ENCODE measurements around the gene TRIM47. TPM values are rescaled to one million over a fixed set of nuclear protein-coding genes. Genes with fewer than 3 reads are reported as not detected.

TRIM47 gene
- total and polyA plus RNA-seq, 2 of the 13 experiments (the other 11 are each of a cell fraction or from before 2014, with no cell fraction given) = 33.5 to 82.0 TPM

DNA sequence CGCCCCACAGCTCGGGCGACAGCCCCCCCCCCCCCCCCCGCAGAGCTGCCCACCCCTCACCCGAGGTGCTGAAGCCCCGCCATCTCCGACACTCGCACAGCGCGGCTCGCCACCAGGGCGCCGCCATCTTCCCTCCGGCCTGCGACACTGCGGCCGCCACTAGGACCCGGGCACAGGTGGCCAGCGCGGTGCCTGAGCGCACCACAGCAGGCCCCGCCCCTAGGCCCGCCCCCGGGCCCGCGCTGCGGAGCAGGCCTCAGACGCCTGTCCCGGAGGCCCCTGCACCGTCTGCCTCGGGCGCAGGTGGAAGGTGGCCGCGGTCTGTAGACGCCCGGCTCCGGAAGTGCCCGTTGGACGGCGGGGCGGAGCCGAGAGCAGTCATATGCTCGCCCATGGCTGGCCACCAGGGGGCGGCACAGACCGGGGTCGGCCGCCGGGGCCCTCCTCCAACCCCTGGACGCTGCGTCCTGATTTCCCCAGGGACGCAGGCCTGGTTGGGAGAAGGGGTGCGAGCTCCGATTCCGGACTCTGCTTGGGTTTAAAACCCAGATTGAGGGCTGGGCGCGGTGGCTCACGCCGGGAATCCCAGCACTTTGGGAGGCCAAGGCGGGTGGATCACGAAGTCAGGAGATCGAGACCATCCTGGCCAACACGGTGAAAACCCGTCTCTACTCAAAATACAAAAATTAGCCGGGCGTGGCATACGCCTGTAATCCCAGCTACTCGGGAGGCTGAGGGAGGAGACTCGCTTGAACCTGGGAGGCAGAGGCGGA, 26.6 kb upstream of the TRIM47 start, which contains the start of gene MRPL38 (continued):
- no peak; the same call in 1 of the 2 replicates for TF ChIP-seq NCOR1 (IDR thresholded peaks at IDR 0.05; ENCODE audit: borderline replicate concordance, low read length)
- no peak for TF ChIP-seq ZNF737 (CRISPR knock-in tag; IDR thresholded peaks at IDR 0.05; ENCODE audit: borderline replicate concordance)
- peak; percentile 96; the same call in 1 of the 2 replicates for TF ChIP-seq SMAD3 (CRISPR knock-in tag; IDR thresholded peaks at IDR 0.05)
- no peak; the same call in 1 of the 2 replicates for TF ChIP-seq HNRNPUL1 (IDR thresholded peaks at IDR 0.05; ENCODE audit: low read depth, low read length)
- TF ChIP-seq SP4 (CRISPR knock-in tag; IDR thresholded peaks at IDR 0.05) = peak; percentile 97
- no peak for TF ChIP-seq TRIM24 (CRISPR knock-in tag; IDR thresholded peaks at IDR 0.05)
- TF ChIP-seq, protein P1, sequence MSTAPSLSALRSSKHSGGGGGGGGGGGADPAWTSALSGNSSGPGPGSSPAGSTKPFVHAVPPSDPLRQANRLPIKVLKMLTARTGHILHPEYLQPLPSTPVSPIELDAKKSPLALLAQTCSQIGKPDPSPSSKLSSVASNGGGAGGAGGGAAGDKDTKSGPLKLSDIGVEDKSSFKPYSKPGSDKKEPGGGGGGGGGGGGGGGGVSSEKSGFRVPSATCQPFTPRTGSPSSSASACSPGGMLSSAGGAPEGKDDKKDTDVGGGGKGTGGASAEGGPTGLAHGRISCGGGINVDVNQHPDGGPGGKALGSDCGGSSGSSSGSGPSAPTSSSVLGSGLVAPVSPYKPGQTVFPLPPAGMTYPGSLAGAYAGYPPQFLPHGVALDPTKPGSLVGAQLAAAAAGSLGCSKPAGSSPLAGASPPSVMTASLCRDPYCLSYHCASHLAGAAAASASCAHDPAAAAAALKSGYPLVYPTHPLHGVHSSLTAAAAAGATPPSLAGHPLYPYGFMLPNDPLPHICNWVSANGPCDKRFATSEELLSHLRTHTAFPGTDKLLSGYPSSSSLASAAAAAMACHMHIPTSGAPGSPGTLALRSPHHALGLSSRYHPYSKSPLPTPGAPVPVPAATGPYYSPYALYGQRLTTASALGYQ (CRISPR knock-in tag; IDR thresholded peaks at IDR 0.05) = peak; percentile 93; the same call in 1 of the 2 replicates
- TF ChIP-seq ZNF768 (CRISPR knock-in tag; IDR thresholded peaks at IDR 0.05) = no peak; the same call in none of the 2 replicates
- no peak for TF ChIP-seq JUNB (CRISPR knock-in tag; IDR thresholded peaks at IDR 0.05; ENCODE audit: borderline replicate concordance)
- peak; percentile 94 for TF ChIP-seq KLF11 (CRISPR knock-in tag; IDR thresholded peaks at IDR 0.05)
- TF ChIP-seq, protein P2, sequence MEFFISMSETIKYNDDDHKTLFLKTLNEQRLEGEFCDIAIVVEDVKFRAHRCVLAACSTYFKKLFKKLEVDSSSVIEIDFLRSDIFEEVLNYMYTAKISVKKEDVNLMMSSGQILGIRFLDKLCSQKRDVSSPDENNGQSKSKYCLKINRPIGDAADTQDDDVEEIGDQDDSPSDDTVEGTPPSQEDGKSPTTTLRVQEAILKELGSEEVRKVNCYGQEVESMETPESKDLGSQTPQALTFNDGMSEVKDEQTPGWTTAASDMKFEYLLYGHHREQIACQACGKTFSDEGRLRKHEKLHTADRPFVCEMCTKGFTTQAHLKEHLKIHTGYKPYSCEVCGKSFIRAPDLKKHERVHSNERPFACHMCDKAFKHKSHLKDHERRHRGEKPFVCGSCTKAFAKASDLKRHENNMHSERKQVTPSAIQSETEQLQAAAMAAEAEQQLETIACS (CRISPR knock-in tag; IDR thresholded peaks at IDR 0.05) = peak; percentile 63
- TF ChIP-seq, protein P3, sequence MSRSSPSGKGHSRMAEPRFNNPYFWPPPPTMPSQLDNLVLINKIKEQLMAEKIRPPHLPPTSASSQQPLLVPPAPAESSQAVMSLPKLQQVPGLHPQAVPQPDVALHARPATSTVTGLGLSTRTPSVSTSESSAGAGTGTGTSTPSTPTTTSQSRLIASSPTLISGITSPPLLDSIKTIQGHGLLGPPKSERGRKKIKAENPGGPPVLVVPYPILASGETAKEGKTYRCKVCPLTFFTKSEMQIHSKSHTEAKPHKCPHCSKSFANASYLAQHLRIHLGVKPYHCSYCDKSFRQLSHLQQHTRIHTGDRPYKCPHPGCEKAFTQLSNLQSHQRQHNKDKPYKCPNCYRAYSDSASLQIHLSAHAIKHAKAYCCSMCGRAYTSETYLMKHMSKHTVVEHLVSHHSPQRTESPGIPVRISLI (CRISPR knock-in tag; IDR thresholded peaks at IDR 0.05; ENCODE audit: borderline replicate concordance) = peak; percentile 65; the same call in 1 of the 2 replicates
- no peak for TF ChIP-seq SNRNP70 (IDR thresholded peaks at IDR 0.05; ENCODE audit: low read depth, low read length)
- TF ChIP-seq, protein P4, sequence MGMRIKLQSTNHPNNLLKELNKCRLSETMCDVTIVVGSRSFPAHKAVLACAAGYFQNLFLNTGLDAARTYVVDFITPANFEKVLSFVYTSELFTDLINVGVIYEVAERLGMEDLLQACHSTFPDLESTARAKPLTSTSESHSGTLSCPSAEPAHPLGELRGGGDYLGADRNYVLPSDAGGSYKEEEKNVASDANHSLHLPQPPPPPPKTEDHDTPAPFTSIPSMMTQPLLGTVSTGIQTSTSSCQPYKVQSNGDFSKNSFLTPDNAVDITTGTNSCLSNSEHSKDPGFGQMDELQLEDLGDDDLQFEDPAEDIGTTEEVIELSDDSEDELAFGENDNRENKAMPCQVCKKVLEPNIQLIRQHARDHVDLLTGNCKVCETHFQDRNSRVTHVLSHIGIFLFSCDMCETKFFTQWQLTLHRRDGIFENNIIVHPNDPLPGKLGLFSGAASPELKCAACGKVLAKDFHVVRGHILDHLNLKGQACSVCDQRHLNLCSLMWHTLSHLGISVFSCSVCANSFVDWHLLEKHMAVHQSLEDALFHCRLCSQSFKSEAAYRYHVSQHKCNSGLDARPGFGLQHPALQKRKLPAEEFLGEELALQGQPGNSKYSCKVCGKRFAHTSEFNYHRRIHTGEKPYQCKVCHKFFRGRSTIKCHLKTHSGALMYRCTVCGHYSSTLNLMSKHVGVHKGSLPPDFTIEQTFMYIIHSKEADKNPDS (CRISPR knock-in tag; IDR thresholded peaks at IDR 0.05) = peak; percentile 43; the same call in 1 of the 2 replicates
- peak; percentile 95 for TF ChIP-seq ZMAT3 (CRISPR knock-in tag; conservative IDR thresholded peaks at IDR 0.05)
- TF ChIP-seq POLR2G (IDR thresholded peaks at IDR 0.05; ENCODE audit: low read depth, low read length) = peak; percentile 87
- TF ChIP-seq RARG (CRISPR knock-in tag; IDR thresholded peaks at IDR 0.05; ENCODE audit: low read depth) = no peak
- peak; percentile 45; the same call in 1 of the 2 replicates for TF ChIP-seq ZBTB1 (CRISPR knock-in tag; IDR thresholded peaks at IDR 0.05; ENCODE audit: borderline replicate concordance)
- no peak for TF ChIP-seq ZNF251 (CRISPR knock-in tag; IDR thresholded peaks at IDR 0.05)
- TF ChIP-seq, protein P5, sequence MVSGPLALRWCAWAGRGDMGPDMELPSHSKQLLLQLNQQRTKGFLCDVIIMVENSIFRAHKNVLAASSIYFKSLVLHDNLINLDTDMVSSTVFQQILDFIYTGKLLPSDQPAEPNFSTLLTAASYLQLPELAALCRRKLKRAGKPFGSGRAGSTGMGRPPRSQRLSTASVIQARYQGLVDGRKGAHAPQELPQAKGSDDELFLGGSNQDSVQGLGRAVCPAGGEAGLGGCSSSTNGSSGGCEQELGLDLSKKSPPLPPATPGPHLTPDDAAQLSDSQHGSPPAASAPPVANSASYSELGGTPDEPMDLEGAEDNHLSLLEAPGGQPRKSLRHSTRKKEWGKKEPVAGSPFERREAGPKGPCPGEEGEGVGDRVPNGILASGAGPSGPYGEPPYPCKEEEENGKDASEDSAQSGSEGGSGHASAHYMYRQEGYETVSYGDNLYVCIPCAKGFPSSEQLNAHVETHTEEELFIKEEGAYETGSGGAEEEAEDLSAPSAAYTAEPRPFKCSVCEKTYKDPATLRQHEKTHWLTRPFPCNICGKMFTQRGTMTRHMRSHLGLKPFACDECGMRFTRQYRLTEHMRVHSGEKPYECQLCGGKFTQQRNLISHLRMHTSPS (CRISPR knock-in tag; IDR thresholded peaks at IDR 0.05; ENCODE audit: low read depth) = peak; percentile 85

Measured in HepG2 (cell line).